K562 (cell line): ENCODE data around the gene AKAP6. TPM values are rescaled to one million over a fixed set of nuclear protein-coding genes. Genes with fewer than 3 reads are reported as not detected.

ENCODE experiments used
- ATAC-seq: fragments of 200-7000 bp; cut with Tn5 transposase; 3 replicates; pipeline ENCODE4 v1.9.1; 2020; ENCODE audit warnings: moderate library complexity
- BruUV-seq: library from RNA; stranded (reverse); fragments of 400-500 nt; replicated peaks from 2 replicates; lab custom pipeline; 2021; lab: Mats Ljungman, UMichigan
- CTCF ChIA-PET: fragments of 300-600 bp; formaldehyde crosslinking; extraction: SDS; loops from one replicate; lab custom pipeline; 2021; ENCODE audit warnings: low intra/inter-chr PET ratio; lab: Yijun Ruan, JAX
- POLR2A ChIA-PET: fragments of 300-600, 350-650 bp; sonication (Branson Sonifier 250); formaldehyde crosslinking; extraction: SDS; loops from one replicate; lab custom pipeline; 2021; ENCODE audit warnings: antibody characterized with exemption, inconsistent platforms; lab: Yijun Ruan, JAX
- DNase-seq, 4 experiments: peaks; one replicate each; pipeline versions ENCODE4 v3.0.0 to v3.0.0-alpha.2; 2011 to 2018; ENCODE audit warnings: low spot score in 3 of 4, mixed read lengths in 3 of 4; ENCODE audit errors: extremely low read depth in 1 of 4
- FAIRE-seq: peaks from 2 replicates; lab custom pipeline; 2011; peaks lifted over from hg19 to GRCh38; lab: Jason Lieb, UNC
- H2AFZ ChIP-seq: 2 replicates; pipeline ENCODE4 v1.6.0; 2011; ENCODE audit warnings: low read depth, low read length, control low read depth, inconsistent platforms
- H3K27ac ChIP-seq: fragments of 200-600 bp; 3 replicates; pipeline ENCODE4 v1.8.0; 2011; ENCODE audit warnings: low read depth, mild to moderate bottlenecking, control low read depth, inconsistent platforms, low read length, moderate library complexity, mixed read lengths; ENCODE audit errors: extremely low read depth
- H3K27me3 ChIP-seq, 2 experiments: fragments of 300-600 bp in 1 of 2; 2 replicates in 1 of 2; 3 replicates in 1 of 2; pipeline versions ENCODE4 v1.6.0 to v1.8.0; 2011; ENCODE audit warnings: inconsistent platforms in 2 of 2, low read length in 2 of 2, mild to moderate bottlenecking in 1 of 2, mixed read lengths in 1 of 2, moderate library complexity in 1 of 2; ENCODE audit not compliant: control insufficient read depth in 2 of 2, insufficient read depth in 2 of 2
- H3K36me3 ChIP-seq: fragments of 300-600 bp; 3 replicates; pipeline ENCODE4 v1.8.0; 2011; ENCODE audit warnings: mild to moderate bottlenecking, low read length, inconsistent platforms; ENCODE audit not compliant: control insufficient read depth, insufficient read depth
- H3K4me1 ChIP-seq, 2 experiments: fragments of 200-600 bp in 1 of 2; replicated peaks in 1 of 2; 2 replicates in 1 of 2; 3 replicates in 1 of 2; pipeline versions ENCODE4 v1.5.1 to v1.8.0; 2011; ENCODE audit warnings: inconsistent platforms in 2 of 2, low read length in 2 of 2, mild to moderate bottlenecking in 1 of 2, mixed read lengths in 1 of 2, moderate library complexity in 1 of 2; ENCODE audit not compliant: control insufficient read depth in 2 of 2, insufficient read depth in 2 of 2
- H3K4me2 ChIP-seq: 2 replicates; pipeline ENCODE4 v1.6.1; 2011; ENCODE audit warnings: low read length, control low read depth, inconsistent platforms, mixed read lengths; ENCODE audit not compliant: insufficient read depth
- H3K4me3 ChIP-seq: fragments of 200-600 bp; sonication (generic), shearing (Covaris generic); 2 replicates; pipeline ENCODE4 v1.5.1; 2016; ENCODE audit warnings: control low read depth, inconsistent platforms
- H3K79me2 ChIP-seq: fragments of 200-600 bp; 3 replicates; pipeline ENCODE4 v1.8.0; 2011; ENCODE audit warnings: low read length, inconsistent platforms; ENCODE audit not compliant: control insufficient read depth, insufficient read depth
- H3K9ac ChIP-seq, 2 experiments: 2 replicates each; pipeline versions ENCODE4 v1.6.0 to v1.6.1; 2011; ENCODE audit warnings: low read depth in 2 of 2, low read length in 2 of 2, control low read depth in 1 of 2, inconsistent platforms in 1 of 2, mild to moderate bottlenecking in 1 of 2, mixed read lengths in 1 of 2; ENCODE audit not compliant: insufficient read depth in 1 of 2
- H3K9me1 ChIP-seq: one replicate; pipeline ENCODE4 v1.6.0; 2011; ENCODE audit warnings: inconsistent platforms, mild to moderate bottlenecking, low read length, moderate library complexity; ENCODE audit not compliant: control insufficient read depth, insufficient read depth
- H3K9me3 ChIP-seq: replicated peaks from 2 replicates; pipeline ENCODE4 v1.5.1; 2011; ENCODE audit warnings: low read depth, low read length, inconsistent platforms; ENCODE audit not compliant: control insufficient read depth, insufficient read depth
- H4K20me1 ChIP-seq: replicated peaks from 2 replicates; pipeline ENCODE4 v1.6.1; 2011; ENCODE audit warnings: low read length, inconsistent platforms, mixed read lengths; ENCODE audit not compliant: control insufficient read depth, insufficient read depth
- C11orf30 ChIP-seq: fragments of 450-650 bp; IDR thresholded peaks from 2 replicates; pipeline ENCODE4 v1.6.1; 2016; ENCODE audit warnings: low read depth, mild to moderate bottlenecking
- FOXA3 ChIP-seq, 2 experiments: fragments of 450-650 bp in 1 of 2; sonication (generic) in 1 of 2; formaldehyde crosslinking; IDR thresholded peaks in 1 of 2; conservative IDR thresholded peaks in 1 of 2; 2 replicates each; pipeline versions ENCODE4 v1.4.0 to v1.8.0; 2020 to 2022; ENCODE audit warnings: mild to moderate bottlenecking in 2 of 2, missing genetic modification reagents in 1 of 2
- HCFC1 ChIP-seq: IDR thresholded peaks from 2 replicates; pipeline ENCODE4 v1.6.1; 2012; ENCODE audit warnings: low read depth, low read length, improper control_type of control experiment
- HDAC3 ChIP-seq: fragments of 450-650 bp; IDR thresholded peaks from 2 replicates; pipeline ENCODE4 v1.6.1; 2018; ENCODE audit warnings: borderline replicate concordance, mild to moderate bottlenecking, moderate library complexity; ENCODE audit not compliant: partially characterized antibody
- HDGF ChIP-seq: fragments of 450-650 bp; IDR thresholded peaks from 2 replicates; pipeline ENCODE4 v1.6.1; 2016
- MAX ChIP-seq: sonication (generic); formaldehyde crosslinking; IDR thresholded peaks from 2 replicates; pipeline ENCODE4 v1.9.0; 2022; ENCODE audit warnings: mild to moderate bottlenecking, missing genetic modification reagents
- MXI1 ChIP-seq: IDR thresholded peaks from 2 replicates; pipeline ENCODE4 v1.6.1; 2011; ENCODE audit warnings: low read depth, mild to moderate bottlenecking, improper control_type of control experiment, low read length
- NCOA4 ChIP-seq: fragments of 450-650 bp; IDR thresholded peaks from 2 replicates; pipeline ENCODE4 v1.6.1; 2018; ENCODE audit warnings: mild to moderate bottlenecking; ENCODE audit not compliant: partially characterized antibody
- NFATC3 ChIP-seq: fragments of 450-650 bp; IDR thresholded peaks from 2 replicates; pipeline ENCODE4 v1.6.1; 2017; ENCODE audit warnings: mild to moderate bottlenecking
- POU5F1 ChIP-seq: fragments of 150-350 bp; IDR thresholded peaks from 2 replicates; pipeline ENCODE4 v1.6.1; 2014; ENCODE audit warnings: borderline replicate concordance, low read length, low read depth, mild to moderate bottlenecking; ENCODE audit not compliant: partially characterized antibody
- PRPF4 ChIP-seq: fragments of 200-400 bp; formaldehyde crosslinking; IDR thresholded peaks from one replicate; pipeline ENCODE4 v1.6.1; 2017; ENCODE audit warnings: low read length, low read depth, mild to moderate bottlenecking; ENCODE audit not compliant: insufficient read depth, poor library complexity, severe bottlenecking
- RBM15 ChIP-seq: fragments of 200-400 bp; formaldehyde crosslinking; IDR thresholded peaks from 2 replicates; pipeline ENCODE4 v1.6.1; 2018; ENCODE audit warnings: mild to moderate bottlenecking, low read length, moderate library complexity; ENCODE audit not compliant: insufficient read depth
- RCOR1 ChIP-seq, 2 experiments: IDR thresholded peaks; 2 replicates each; pipeline ENCODE4 v1.6.1; 2012; ENCODE audit warnings: low read depth in 2 of 2, low read length in 2 of 2, borderline replicate concordance in 1 of 2, improper control_type of control experiment in 1 of 2
- ZBTB17 ChIP-seq: fragments of 450-650 bp; formaldehyde crosslinking; IDR thresholded peaks from 2 replicates; pipeline ENCODE4 v1.4.0; 2020; ENCODE audit warnings: mild to moderate bottlenecking
- ZC3H8 ChIP-seq: fragments of 450-650 bp; IDR thresholded peaks from 2 replicates; pipeline ENCODE4 v1.6.1; 2017
- ZNF12 ChIP-seq: sonication (generic); formaldehyde crosslinking; IDR thresholded peaks from 2 replicates; pipeline ENCODE4 v1.4.0; 2020; ENCODE audit warnings: mild to moderate bottlenecking, missing genetic modification reagents
- ZNF140 ChIP-seq: fragments of 250-450 bp; sonication (Bioruptor Pico); IDR thresholded peaks from 2 replicates; pipeline ENCODE4 v1.8.0; 2021; ENCODE audit warnings: moderate library complexity, mild to moderate bottlenecking, inconsistent platforms
- ZNF445 ChIP-seq: fragments of 250-450 bp; sonication (Bioruptor Pico); IDR thresholded peaks from 2 replicates; pipeline ENCODE4 v1.4.0; 2020; ENCODE audit warnings: low read depth, mild to moderate bottlenecking, moderate library complexity
- WGBS: fragments of 100-300 bp; shearing (Covaris generic); methylation state at CpG from one replicate; pipeline ENCODE4 v1.1.6; 2016; ENCODE audit warnings: low coverage, mixed read lengths; ENCODE audit not compliant: insufficient coverage; ENCODE audit errors: missing lambda C conversion rate; 5-methylcytosine and 5-hydroxymethylcytosine counted together
- in situ Hi-C: fragments of 300-500 bp; cut with MboI; formaldehyde crosslinking; loops from 4 replicates; pipeline ENCODE4 v1.15.0; 2018; ENCODE audit warnings: inconsistent platforms, mixed read lengths
- intact Hi-C: fragments of 100-400 bp; cut with micrococcal nuclease; formaldehyde crosslinking; loops from 2 replicates; pipeline ENCODE4 v1.14.2; 2022
- polyA plus RNA-seq, 8 experiments: library from polyadenylated mRNA; depleted of rRNA in 4 of 8; stranded (reverse) in 5 of 8; unstranded in 3 of 8; fragments of >200 nt; fragmentation: Nextera tagmentation in 2 of 8; fragmentation: Illumina TruSeq in 1 of 8; extraction: Ambion mirVana in 2 of 8; extraction: Trizol in 1 of 8; gene quantifications; 2 replicates each; pipeline versions ENCODE4 v1.2.1 to v1.2.3, GENCODE V29; 2011 to 2014; ENCODE audit warnings: inconsistent platforms in 1 of 8, missing spikeins in 1 of 8
- total RNA-seq, 7 experiments: library from RNA; depleted of rRNA in 6 of 7; stranded (reverse); fragments of >200 nt in 6 of 7; fragmentation: Illumina TruSeq in 2 of 7; extraction: Trizol in 2 of 7; gene quantifications; 2 replicates each; pipeline versions ENCODE4 v1.2.1 to v1.2.3, GENCODE V29; 2011 to 2021; ENCODE audit warnings: low replicate concordance in 1 of 7

The AKAP6 gene
- total and polyA plus RNA-seq, 9 of the 15 experiments (the other 6 are each of a cell fraction or from before 2014, with no cell fraction given), result 0.03 to 1.7 (median 0.48) TPM

GRCh38 chr14:32339188-32339587 lies 10.1 kb downstream of the AKAP6 start:
- no TSS peak for BruUV-seq
- in situ Hi-C loops (no loop called here), intact Hi-C loops (loop anchor here (10.0 kb wide), 1 partner anchor 46 kb away; no protein-coding TSS in a partner anchor)
- 60% methylated on average over 1 of the region's 1 CpG for WGBS
- no peaks in the 10 kb centered on the region for H3K27me3 ChIP-seq
- CTCF ChIA-PET, result interaction anchor here (0.6 kb wide), 1 partner anchor 201 kb away, joined by 4 read pairs; no protein-coding TSS in a partner anchor
- POLR2A ChIA-PET, result interaction anchor here (1.1 kb wide), 1 partner anchor 8 kb away, joined by 3 read pairs; no protein-coding TSS in a partner anchor
- no peak overlapping the region for H2AFZ ChIP-seq
- no peaks in the 10 kb centered on the region for H4K20me1 ChIP-seq
- H3K9me3 ChIP-seq, result no peaks in the 10 kb centered on the region
- no peak overlapping the region for H3K9ac ChIP-seq
- no peak overlapping the region for H3K4me3 ChIP-seq
- H3K9me1 ChIP-seq, result no peaks in the 10 kb centered on the region
- H3K4me1 ChIP-seq, result peaks cover 0 to 13% of the 10 kb centered on the region in 2 experiments; a peak in 2 of 5 replicates
- H3K4me2 ChIP-seq, result no peak overlapping the region
- ATAC-seq, result no peak
- H3K36me3 ChIP-seq, result no peaks in the 10 kb centered on the region
- no peaks in the 10 kb centered on the region for H3K79me2 ChIP-seq
- no peak for FAIRE-seq
- no peak overlapping the region for H3K27ac ChIP-seq
- TF ChIP-seq MXI1, result no peak
- TF ChIP-seq HDGF, result no peak
- no peak for TF ChIP-seq RCOR1 (IDR thresholded peaks at IDR 0.05; ENCODE audit: borderline replicate concordance in 1 of 2, low read depth in 2 of 2, low read length in 2 of 2)
- no peak for TF ChIP-seq HCFC1
- no peak for TF ChIP-seq POU5F1
- no peak for TF ChIP-seq MAX (CRISPR knock-in tag)
- no peak for TF ChIP-seq ZNF12 (CRISPR knock-in tag)
- TF ChIP-seq ZC3H8, result no peak
- no peak for TF ChIP-seq ZNF140 (CRISPR knock-in tag)
- no peak for TF ChIP-seq PRPF4
- no peak for TF ChIP-seq ZBTB17 (CRISPR knock-in tag)
- TF ChIP-seq RBM15, result no peak
- TF ChIP-seq NCOA4, result no peak
- no peak for TF ChIP-seq ZNF445 (CRISPR knock-in tag)
- TF ChIP-seq FOXA3 (CRISPR knock-in tag; conservative IDR thresholded peaks at IDR 0.05 in 1 of 2, IDR thresholded peaks at IDR 0.05 in 1 of 2), result no peak
- no peak for TF ChIP-seq HDAC3
- no peak for TF ChIP-seq C11orf30
- TF ChIP-seq NFATC3, result no peak
- DNase-seq, result no peak
